Hepatocyte (in vitro differentiated cells): ENCODE results near the gene RBM17.

Source experiments
- EZH2 ChIP-seq: fragments of 200-600 bp; sonication (generic); IDR thresholded peaks from 2 replicates; pipeline ENCODE4 v1.6.1; 2016; ENCODE audit warnings: antibody characterized with exemption, mild to moderate bottlenecking, borderline replicate concordance
- EZH2phosphoT487 ChIP-seq: fragments of 200-600 bp; sonication (generic); IDR thresholded peaks from one replicate; pipeline ENCODE4 v1.6.1; 2018; ENCODE audit warnings: antibody characterized with exemption, mild to moderate bottlenecking, low read depth, moderate library complexity; ENCODE audit not compliant: unreplicated experiment, severe bottlenecking
- TF ChIP-seq, protein P1 (sequence below): fragments of 200-600 bp; sonication (generic); IDR thresholded peaks from 2 replicates; pipeline ENCODE4 v1.5.1; 2016; ENCODE audit warnings: antibody characterized with exemption, mild to moderate bottlenecking; ENCODE audit not compliant: poor library complexity

DNA sequence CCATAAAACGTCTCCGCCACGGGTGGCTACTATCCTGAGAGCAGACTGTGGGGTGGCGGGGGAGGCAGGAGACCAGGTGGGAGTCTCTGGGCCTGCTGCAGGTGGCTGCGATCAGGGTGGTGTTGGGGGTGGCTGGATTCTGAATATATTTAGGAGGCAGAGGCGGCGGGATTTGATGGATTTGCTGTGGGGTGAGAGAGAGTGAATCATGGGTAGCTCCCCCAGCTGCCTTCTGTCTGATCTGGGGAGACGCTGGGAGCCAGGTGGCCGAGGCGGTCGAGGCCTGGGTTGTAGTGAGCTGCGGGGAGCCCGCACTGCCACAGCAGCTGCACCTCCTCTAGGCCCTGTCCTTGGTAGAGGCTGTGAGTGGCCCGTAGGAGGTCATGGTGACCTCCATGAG lies 65.7 kb downstream of the RBM17 start:
- TF ChIP-seq, protein P1, sequence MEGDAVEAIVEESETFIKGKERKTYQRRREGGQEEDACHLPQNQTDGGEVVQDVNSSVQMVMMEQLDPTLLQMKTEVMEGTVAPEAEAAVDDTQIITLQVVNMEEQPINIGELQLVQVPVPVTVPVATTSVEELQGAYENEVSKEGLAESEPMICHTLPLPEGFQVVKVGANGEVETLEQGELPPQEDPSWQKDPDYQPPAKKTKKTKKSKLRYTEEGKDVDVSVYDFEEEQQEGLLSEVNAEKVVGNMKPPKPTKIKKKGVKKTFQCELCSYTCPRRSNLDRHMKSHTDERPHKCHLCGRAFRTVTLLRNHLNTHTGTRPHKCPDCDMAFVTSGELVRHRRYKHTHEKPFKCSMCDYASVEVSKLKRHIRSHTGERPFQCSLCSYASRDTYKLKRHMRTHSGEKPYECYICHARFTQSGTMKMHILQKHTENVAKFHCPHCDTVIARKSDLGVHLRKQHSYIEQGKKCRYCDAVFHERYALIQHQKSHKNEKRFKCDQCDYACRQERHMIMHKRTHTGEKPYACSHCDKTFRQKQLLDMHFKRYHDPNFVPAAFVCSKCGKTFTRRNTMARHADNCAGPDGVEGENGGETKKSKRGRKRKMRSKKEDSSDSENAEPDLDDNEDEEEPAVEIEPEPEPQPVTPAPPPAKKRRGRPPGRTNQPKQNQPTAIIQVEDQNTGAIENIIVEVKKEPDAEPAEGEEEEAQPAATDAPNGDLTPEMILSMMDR = no peak
- TF ChIP-seq EZH2 (no peak), EZH2phosphoT487 (no peak)
